Pancreas (tissue), 10 donors: Measurements from ENCODE around the gene MYCN. TPM values are rescaled to one million over a fixed set of nuclear protein-coding genes. Genes with fewer than 3 reads are reported as not detected.

Source experiments
- ATAC-seq, 4 donors: fragments of 200-7000 bp; cut with Tn5 transposase; one replicate each; pipeline versions ENCODE4 v1.8.0 to v1.9.1; 2020; ENCODE audit warnings: mild to moderate bottlenecking in 4 of 4, moderate library complexity in 4 of 4
- DNase-seq, 6 donors: peaks; one replicate each; pipeline ENCODE4 v3.0.0-alpha.2; 2020
- FAIRE-seq: peaks from 2 replicates; lab custom pipeline; 2012; peaks lifted over from hg19 to GRCh38; lab: Jason Lieb, UNC
- H3K27ac ChIP-seq, 4 donors: fragments of 200-600 bp; sonication (generic); 1 replicate in 3 of 4; 2 replicates in 1 of 4; pipeline versions ENCODE4 v1.5.0 to v1.8.0; 2020
- H3K27me3 ChIP-seq, 4 donors: fragments of 200-600 bp; one replicate each; pipeline ENCODE4 v1.8.0; 2021
- H3K36me3 ChIP-seq, 3 donors: fragments of 200-600 bp; sonication (generic) in 1 of 3; one replicate each; pipeline versions ENCODE4 v1.5.0 to v1.8.0; 2020 to 2021
- H3K4me1 ChIP-seq, 3 donors: fragments of 200-600 bp; one replicate each; pipeline ENCODE4 v1.8.0; 2021
- H3K4me3 ChIP-seq, 4 donors: fragments of 200-600 bp; sonication (generic) in 2 of 4; one replicate each; pipeline versions ENCODE4 v1.5.0 to v1.8.0; 2020 to 2021
- H3K9me3 ChIP-seq, 4 donors: fragments of 200-600 bp; one replicate each; pipeline ENCODE4 v1.8.0; 2021
- WGBS, 2 donors: extraction: QIAGEN DNeasy Blood & Tissue Kit; methylation state at CpG; one replicate each; pipeline ENCODE4 v1.1.7; 2013; 5-methylcytosine and 5-hydroxymethylcytosine counted together
- intact Hi-C, 3 donors: fragments of 100-400 bp; cut with DNase I; formaldehyde crosslinking; loops; one replicate each; pipeline versions ENCODE4 v1.11.1 to v1.14.2; 2022
- polyA plus RNA-seq, 2 donors: library from polyadenylated mRNA; stranded (reverse); fragments of 200-250 nt; gene quantifications; one replicate each; pipeline ENCODE4 v1.2.3, GENCODE V29; 2013
- total RNA-seq, 6 donors: library from RNA; stranded (reverse); fragmentation: NEBNext Ultra II Directional in 4 of 6; extraction: Animal tissue kit (Norgen Biotek cat#: 25700) in 4 of 6; gene quantifications; one replicate each; pipeline versions ENCODE4 v1.2.1 to v1.2.4, GENCODE V29; 2021 to 2023
- TF ChIP-seq, protein P1 (sequence below), 4 donors: fragments of 200-600 bp; sonication (generic) in 3 of 4; IDR thresholded peaks; one replicate each; pipeline versions ENCODE4 v1.5.0 to v1.8.0; 2021; ENCODE audit warnings: antibody characterized with exemption in 4 of 4
- donor health status: healthy with polysubstance abuse.
- donor health status: DM: no; HTN: no; CAD: no; lungs with moderate emphysema.
- donor health status: DM: no; HTN: no; CAD: no.
- donor health status: control.
- donor health status: control.
- donor health status: Bipolar disorder and iron deficiency.
- donor health status: DM: yes; HTN: yes; CAD: no.
- donor health status: DM: no; HTN: no; CAD: no.
- donor health status: DM: no; HTN: no; CAD: no.
- donor health status: DM: yes; HTN: yes; CAD: no.

The MYCN gene
- total and polyA plus RNA-seq, 8 donors = 0.09 to 0.75 (median 0.17) TPM

DNA sequence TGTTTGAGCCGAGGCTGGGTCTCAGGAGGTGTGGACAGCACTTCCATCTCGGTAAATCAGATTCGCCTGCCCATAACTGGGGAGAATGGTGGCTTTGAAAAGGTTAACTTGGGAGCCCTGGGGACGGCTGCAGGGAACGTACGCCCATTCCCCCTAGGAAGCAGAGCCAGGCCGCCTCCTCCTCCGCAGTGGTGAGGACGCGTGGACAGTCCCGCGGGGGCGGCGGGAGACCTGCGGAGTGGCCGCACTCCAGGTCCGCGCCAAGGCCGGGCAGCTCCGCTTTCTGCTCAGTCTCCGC lies 845 bp upstream of the MYCN start:
- TF ChIP-seq, protein P1, sequence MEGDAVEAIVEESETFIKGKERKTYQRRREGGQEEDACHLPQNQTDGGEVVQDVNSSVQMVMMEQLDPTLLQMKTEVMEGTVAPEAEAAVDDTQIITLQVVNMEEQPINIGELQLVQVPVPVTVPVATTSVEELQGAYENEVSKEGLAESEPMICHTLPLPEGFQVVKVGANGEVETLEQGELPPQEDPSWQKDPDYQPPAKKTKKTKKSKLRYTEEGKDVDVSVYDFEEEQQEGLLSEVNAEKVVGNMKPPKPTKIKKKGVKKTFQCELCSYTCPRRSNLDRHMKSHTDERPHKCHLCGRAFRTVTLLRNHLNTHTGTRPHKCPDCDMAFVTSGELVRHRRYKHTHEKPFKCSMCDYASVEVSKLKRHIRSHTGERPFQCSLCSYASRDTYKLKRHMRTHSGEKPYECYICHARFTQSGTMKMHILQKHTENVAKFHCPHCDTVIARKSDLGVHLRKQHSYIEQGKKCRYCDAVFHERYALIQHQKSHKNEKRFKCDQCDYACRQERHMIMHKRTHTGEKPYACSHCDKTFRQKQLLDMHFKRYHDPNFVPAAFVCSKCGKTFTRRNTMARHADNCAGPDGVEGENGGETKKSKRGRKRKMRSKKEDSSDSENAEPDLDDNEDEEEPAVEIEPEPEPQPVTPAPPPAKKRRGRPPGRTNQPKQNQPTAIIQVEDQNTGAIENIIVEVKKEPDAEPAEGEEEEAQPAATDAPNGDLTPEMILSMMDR (IDR thresholded peaks at IDR 0.05) = peak in 2 of 4 donors; percentile 63 to 66
- peaks cover 0 to 16% (median 4%) of the 10 kb centered on the region in 3 donors for H3K4me1 ChIP-seq
- FAIRE-seq (no peak), ATAC-seq (peak; percentile 73 to 90 (median 87)), DNase-seq (peak; percentile 34 to 85 (median 61))
- no peaks in the 10 kb centered on the region for H3K9me3 ChIP-seq
- intact Hi-C loops = loop anchor here in 2 of 3 donors (5.0 to 10.0 kb wide), 3 partner anchors 558 to 665 kb away; no protein-coding TSS in a partner anchor
- H3K27me3 ChIP-seq = peaks cover 0 to 19% (median 0%) of the 10 kb centered on the region in 4 donors
- 3 to 4% methylated on average over 21 of the region's 21 CpGs for WGBS, 2 donors
- no peak overlapping the region for H3K27ac ChIP-seq
- peak overlapping the region in 3 of 4 donors; percentile 9 to 50 (median 28) for H3K4me3 ChIP-seq
- H3K36me3 ChIP-seq = no peaks in the 10 kb centered on the region

DNA sequence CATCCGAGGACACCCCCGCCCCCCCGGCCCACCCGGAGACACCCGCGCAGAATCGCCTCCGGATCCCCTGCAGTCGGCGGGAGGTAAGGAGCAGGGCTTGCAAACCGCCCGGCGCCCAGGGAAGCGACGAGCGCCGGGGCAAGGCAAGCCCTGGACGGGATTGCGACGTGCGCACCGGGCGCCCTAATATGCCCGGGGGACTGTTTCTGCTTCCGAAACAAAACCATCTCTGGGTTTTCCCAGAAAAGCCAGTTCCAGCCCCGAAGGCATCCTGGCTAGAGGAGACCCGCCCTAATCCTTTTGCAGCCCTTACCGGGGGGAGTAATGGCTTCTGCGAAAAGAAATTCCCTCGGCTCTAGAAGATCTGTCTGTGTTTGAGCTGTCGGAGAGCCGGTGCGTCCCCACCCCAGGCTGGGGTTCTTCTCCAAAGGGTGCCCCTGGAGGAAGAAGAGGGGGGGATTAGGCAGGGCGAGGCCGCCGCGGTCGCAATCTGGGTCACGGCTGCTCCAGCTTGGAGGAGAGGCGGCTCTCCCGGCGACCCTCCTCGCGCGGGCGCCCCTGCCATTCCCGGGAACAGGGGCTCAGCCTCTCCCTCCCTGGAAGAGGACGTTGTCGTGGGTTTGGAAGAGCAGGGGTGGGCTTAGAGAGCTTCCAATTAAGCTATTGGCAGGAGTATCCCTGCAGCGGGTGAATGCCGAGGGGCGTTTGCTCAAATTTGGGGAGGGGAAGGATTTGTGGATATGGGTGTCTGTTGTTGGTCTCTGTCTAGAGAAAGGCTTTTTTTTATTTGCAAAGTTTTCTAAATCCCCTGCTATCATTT lies 521 bp downstream of the MYCN start:
- no peak for FAIRE-seq
- intact Hi-C loops = loop anchor here in 1 of 3 donors (5.0 kb wide), 1 partner anchor 341 kb away; no protein-coding TSS in a partner anchor

DNA sequence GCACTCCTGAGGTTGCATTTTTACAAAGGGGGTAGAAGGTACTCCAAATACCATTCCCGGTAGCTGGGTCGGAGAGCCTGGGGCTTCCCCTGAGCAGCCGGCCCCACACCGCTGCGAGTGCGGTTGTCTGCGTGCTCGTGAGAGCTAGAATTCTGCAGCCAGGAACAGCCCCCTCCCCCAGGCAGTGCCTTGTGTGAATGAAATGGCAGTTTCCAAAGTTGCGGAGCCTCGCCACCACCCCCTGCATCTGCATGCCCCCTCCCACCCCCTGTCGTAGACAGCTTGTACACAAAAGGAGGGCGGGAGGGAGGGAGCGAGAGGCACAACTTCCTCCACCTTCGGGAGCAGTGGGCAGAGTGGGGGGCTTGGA lies 1.1 kb downstream of the MYCN start:
- peak overlapping the region in 2 of 4 donors; percentile 29 to 50 for H3K4me3 ChIP-seq
- H3K9me3 ChIP-seq = no peaks in the 10 kb centered on the region
- no peak overlapping the region for H3K27ac ChIP-seq
- H3K4me1 ChIP-seq = peaks cover 0 to 16% (median 4%) of the 10 kb centered on the region in 3 donors
- H3K27me3 ChIP-seq = peaks cover 0 to 19% (median 0%) of the 10 kb centered on the region in 4 donors
- TF ChIP-seq, protein P1 (IDR thresholded peaks at IDR 0.05) = no peak
- H3K36me3 ChIP-seq = no peaks in the 10 kb centered on the region
- ATAC-seq (no peak), FAIRE-seq (no peak), DNase-seq (peak in 1 of 6 donors; percentile 62)
- intact Hi-C loops = loop anchor here in 1 of 3 donors (5.0 kb wide), 1 partner anchor 341 kb away; no protein-coding TSS in a partner anchor
- 2 to 4% methylated on average over 14 of the region's 14 CpGs for WGBS, 2 donors

More for the DNA sequence above, 521 bp downstream of the MYCN start:
- no peaks in the 10 kb centered on the region for H3K9me3 ChIP-seq
- peak overlapping the region in 3 of 4 donors; percentile 0 to 50 (median 28) for H3K4me3 ChIP-seq
- H3K27ac ChIP-seq = no peak overlapping the region
- H3K36me3 ChIP-seq = no peaks in the 10 kb centered on the region
- TF ChIP-seq, protein P1 (IDR thresholded peaks at IDR 0.05) = no peak
- ATAC-seq (peak; percentile 39 to 47 (median 43)), DNase-seq (peak in 2 of 6 donors; percentile 10 to 62)
- peaks cover 0 to 19% (median 0%) of the 10 kb centered on the region in 4 donors for H3K27me3 ChIP-seq
- 2% methylated on average over 52 of the region's 52 CpGs for WGBS, 2 donors
- peaks cover 0 to 16% (median 4%) of the 10 kb centered on the region in 3 donors for H3K4me1 ChIP-seq

DNA sequence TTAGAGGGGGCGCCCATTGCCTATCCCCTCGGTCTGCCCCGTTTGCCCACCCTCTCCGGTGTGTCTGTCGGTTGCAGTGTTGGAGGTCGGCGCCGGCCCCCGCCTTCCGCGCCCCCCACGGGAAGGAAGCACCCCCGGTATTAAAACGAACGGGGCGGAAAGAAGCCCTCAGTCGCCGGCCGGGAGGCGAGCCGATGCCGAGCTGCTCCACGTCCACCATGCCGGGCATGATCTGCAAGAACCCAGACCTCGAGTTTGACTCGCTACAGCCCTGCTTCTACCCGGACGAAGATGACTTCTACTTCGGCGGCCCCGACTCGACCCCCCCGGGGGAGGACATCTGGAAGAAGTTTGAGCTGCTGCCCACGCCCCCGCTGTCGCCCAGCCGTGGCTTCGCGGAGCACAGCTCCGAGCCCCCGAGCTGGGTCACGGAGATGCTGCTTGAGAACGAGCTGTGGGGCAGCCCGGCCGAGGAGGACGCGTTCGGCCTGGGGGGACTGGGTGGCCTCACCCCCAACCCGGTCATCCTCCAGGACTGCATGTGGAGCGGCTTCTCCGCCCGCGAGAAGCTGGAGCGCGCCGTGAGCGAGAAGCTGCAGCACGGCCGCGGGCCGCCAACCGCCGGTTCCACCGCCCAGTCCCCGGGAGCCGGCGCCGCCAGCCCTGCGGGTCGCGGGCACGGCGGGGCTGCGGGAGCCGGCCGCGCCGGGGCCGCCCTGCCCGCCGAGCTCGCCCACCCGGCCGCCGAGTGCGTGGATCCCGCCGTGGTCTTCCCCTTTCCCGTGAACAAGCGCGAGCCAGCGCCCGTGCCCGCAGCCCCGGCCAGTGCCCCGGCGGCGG lies 1.7 kb downstream of the MYCN start:
- no peaks in the 10 kb centered on the region for H3K9me3 ChIP-seq
- H3K27me3 ChIP-seq = peaks cover 0 to 19% (median 0%) of the 10 kb centered on the region in 4 donors
- TF ChIP-seq, protein P1 (IDR thresholded peaks at IDR 0.05) = no peak
- H3K27ac ChIP-seq = no peak overlapping the region
- FAIRE-seq (no peak), ATAC-seq (peak in 2 of 4 donors; percentile 39 to 40), DNase-seq (peak in 3 of 6 donors; percentile 13 to 75 (median 75))
- intact Hi-C loops = loop anchor here in 1 of 3 donors (5.0 kb wide), 1 partner anchor 340 kb away; no protein-coding TSS in a partner anchor
- WGBS, 2 donors = 1 to 2% methylated on average over 69 to 98 of the region's 98 CpGs
- no peaks in the 10 kb centered on the region for H3K36me3 ChIP-seq
- H3K4me3 ChIP-seq = peak overlapping the region in 2 of 4 donors; percentile 29 to 50
- H3K4me1 ChIP-seq = peaks cover 0 to 16% (median 4%) of the 10 kb centered on the region in 3 donors
